GM23338 (cell line): ENCODE results near the gene NELL2. TPM values are rescaled to one million over a fixed set of nuclear protein-coding genes. Genes with fewer than 3 reads are reported as not detected.

ENCODE experiments used
- ATAC-seq: fragments of 200-7000 bp; cut with Tn5 transposase; 3 replicates; pipeline ENCODE4 v1.9.1; 2020
- DNase-seq: peaks from one replicate; pipeline ENCODE4 v3.0.0-alpha.2; 2015; ENCODE audit warnings: low spot score
- H2AFZ ChIP-seq: fragments of 200-600 bp; sonication (generic); 2 replicates; pipeline ENCODE4 v1.8.0; 2016; ENCODE audit warnings: antibody characterized with exemption, mild to moderate bottlenecking, moderate library complexity
- H3F3A ChIP-seq: fragments of 200-600 bp; sonication (generic); replicated peaks from 2 replicates; pipeline ENCODE4 v1.8.0; 2017; ENCODE audit warnings: antibody characterized with exemption, mixed run types, low read depth
- H3K27ac ChIP-seq: fragments of 200-600 bp; sonication (generic); 2 replicates; pipeline ENCODE4 v1.6.1; 2016; ENCODE audit warnings: low read depth
- H3K27me3 ChIP-seq: fragments of 200-600 bp; sonication (generic); 2 replicates; pipeline ENCODE4 v1.8.0; 2016; ENCODE audit warnings: mild to moderate bottlenecking, mixed run types, moderate library complexity; ENCODE audit not compliant: insufficient read depth
- H3K36me3 ChIP-seq: fragments of 200-600 bp; sonication (generic); 2 replicates; pipeline ENCODE4 v1.8.0; 2016; ENCODE audit warnings: mild to moderate bottlenecking; ENCODE audit not compliant: insufficient read depth
- H3K4me1 ChIP-seq: fragments of 200-600 bp; sonication (generic); 2 replicates; pipeline ENCODE4 v1.8.0; 2016; ENCODE audit warnings: mild to moderate bottlenecking, moderate library complexity; ENCODE audit not compliant: insufficient read depth
- H3K4me2 ChIP-seq: fragments of 200-600 bp; sonication (generic); 2 replicates; pipeline ENCODE4 v1.7.1; 2017; ENCODE audit warnings: mixed run types
- H3K4me3 ChIP-seq: fragments of 200-600 bp; sonication (generic); 2 replicates; pipeline ENCODE4 v1.6.1; 2016; ENCODE audit warnings: mixed run types
- H3K79me2 ChIP-seq: fragments of 200-600 bp; sonication (generic); replicated peaks from 2 replicates; pipeline ENCODE4 v1.8.0; 2017; ENCODE audit warnings: mild to moderate bottlenecking; ENCODE audit not compliant: insufficient read depth
- H3K9me2 ChIP-seq: fragments of 200-600 bp; sonication (generic); 2 replicates; pipeline ENCODE4 v1.8.0; 2017; ENCODE audit not compliant: insufficient read depth
- H4K20me1 ChIP-seq: fragments of 200-600 bp; sonication (generic); replicated peaks from 2 replicates; pipeline ENCODE4 v1.8.0; 2017; ENCODE audit warnings: mild to moderate bottlenecking; ENCODE audit not compliant: insufficient read depth
- H3K27ac Mint-ChIP-seq: 2 replicates; pipeline ENCODE4 v1.8.0; 2020; ENCODE audit warnings: inconsistent platforms, mild to moderate bottlenecking, moderate library complexity, mixed read lengths
- H3K27me3 Mint-ChIP-seq: 3 replicates; pipeline ENCODE4 v1.8.0; 2022; ENCODE audit warnings: low read depth, mild to moderate bottlenecking, moderate library complexity, mixed read lengths, inconsistent platforms; ENCODE audit not compliant: insufficient read depth, poor library complexity
- H3K36me3 Mint-ChIP-seq: 3 replicates; pipeline ENCODE4 v1.8.0; 2021; ENCODE audit warnings: low read depth, mild to moderate bottlenecking, inconsistent platforms, moderate library complexity, mixed read lengths
- H3K4me1 Mint-ChIP-seq: 3 replicates; pipeline ENCODE4 v1.8.0; 2020; ENCODE audit warnings: mild to moderate bottlenecking, inconsistent platforms, mixed read lengths
- H3K4me3 Mint-ChIP-seq: 3 replicates; pipeline ENCODE4 v1.8.0; 2021; ENCODE audit warnings: moderate library complexity, mild to moderate bottlenecking, inconsistent platforms, mixed read lengths
- H3K9me3 Mint-ChIP-seq: 3 replicates; pipeline ENCODE4 v1.8.0; 2020; ENCODE audit warnings: moderate library complexity, mild to moderate bottlenecking, inconsistent platforms, mixed read lengths
- CREB1 ChIP-seq: fragments of 250-450 bp; sonication (Bioruptor Pico); IDR thresholded peaks from 2 replicates; pipeline ENCODE4 v1.5.0; 2020; ENCODE audit warnings: low read depth, mild to moderate bottlenecking, moderate library complexity
- CTCF ChIP-seq, 2 experiments: fragments of 200-600 bp in 1 of 2; sonication (generic) in 1 of 2; conservative IDR thresholded peaks; 2 replicates each; pipeline versions ENCODE4 v1.5.1 to v1.6.1; 2016 to 2017; ENCODE audit warnings: antibody characterized with exemption in 2 of 2, low read depth in 2 of 2, mild to moderate bottlenecking in 2 of 2, moderate library complexity in 1 of 2
- ETS1 ChIP-seq: IDR thresholded peaks from 2 replicates; pipeline ENCODE4 v1.6.1; 2016; ENCODE audit warnings: antibody characterized with exemption
- EZH2 ChIP-seq: fragments of 200-600 bp; sonication (generic); IDR thresholded peaks from one replicate; pipeline ENCODE4 v1.8.0; 2017; ENCODE audit warnings: antibody characterized with exemption, mild to moderate bottlenecking, low read depth; ENCODE audit not compliant: unreplicated experiment
- EZH2phosphoT487 ChIP-seq: fragments of 200-600 bp; sonication (generic); IDR thresholded peaks from one replicate; pipeline ENCODE4 v1.8.1; 2018; ENCODE audit warnings: antibody characterized with exemption; ENCODE audit not compliant: unreplicated experiment
- JUNB ChIP-seq: IDR thresholded peaks from one replicate; pipeline ENCODE4 v1.6.1; 2016; ENCODE audit warnings: antibody characterized with exemption; ENCODE audit not compliant: unreplicated experiment
- NANOG ChIP-seq: IDR thresholded peaks from 2 replicates; pipeline ENCODE4 v1.6.1; 2016; ENCODE audit warnings: antibody characterized with exemption, borderline replicate concordance
- POLR2AphosphoS5 ChIP-seq: IDR thresholded peaks from 2 replicates; pipeline ENCODE4 v1.6.1; 2016; ENCODE audit warnings: antibody characterized with exemption, low read depth
- REST ChIP-seq: IDR thresholded peaks from one replicate; pipeline ENCODE4 v1.6.1; 2018; ENCODE audit warnings: antibody characterized with exemption; ENCODE audit not compliant: unreplicated experiment
- STAT1 ChIP-seq: IDR thresholded peaks from one replicate; pipeline ENCODE4 v1.6.1; 2016; ENCODE audit warnings: antibody characterized with exemption; ENCODE audit not compliant: unreplicated experiment
- ZNF114 ChIP-seq: fragments of 250-450 bp; sonication (Bioruptor Pico); IDR thresholded peaks from 2 replicates; pipeline ENCODE4 v1.5.0; 2020; ENCODE audit warnings: mild to moderate bottlenecking, moderate library complexity
- ZNF331 ChIP-seq: fragments of 250-450 bp; sonication (Bioruptor Pico); IDR thresholded peaks from 2 replicates; pipeline ENCODE4 v1.5.0; 2020; ENCODE audit warnings: low read depth, mild to moderate bottlenecking, moderate library complexity
- ZNF462 ChIP-seq: fragments of 250-450 bp; sonication (Bioruptor Pico); IDR thresholded peaks from 2 replicates; pipeline ENCODE4 v1.5.0; 2020; ENCODE audit warnings: mild to moderate bottlenecking, moderate library complexity
- polyA plus RNA-seq: library from polyadenylated mRNA; unstranded; fragments of >200 nt; fragmentation: Nextera tagmentation; extraction: Ambion mirVana; gene quantifications from 2 replicates; pipeline ENCODE4 v1.2.1, GENCODE V29; 2016
- total RNA-seq: library from RNA; depleted of rRNA; stranded (reverse); fragments of >200 nt; shearing (Covaris generic); gene quantifications from 2 replicates; pipeline ENCODE4 v1.2.3, GENCODE V29; 2014

Gene NELL2
- total and polyA plus RNA-seq, 2 experiments from 2014 or later: 25.1 to 99.5 TPM

GRCh38 chr12:44588651-44589050 is 287.5 kb downstream of the NELL2 start:
- Mint-ChIP-seq H3K27ac (no peak overlapping the region), H3K9me3 (no peaks in the 10 kb centered on the region), H3K36me3 (peaks cover 4% of the 10 kb centered on the region; the same call in 2 of the 3 replicates), H3K4me3 (no peak overlapping the region), H3K27me3 (peaks cover 1% of the 10 kb centered on the region), H3K4me1 (peaks cover 24% of the 10 kb centered on the region)
- Histone ChIP-seq H3K27ac (no peak overlapping the region), H3F3A (no peaks in the 10 kb centered on the region), H3K36me3 (no peaks in the 10 kb centered on the region), H3K4me1 (peaks cover 17% of the 10 kb centered on the region), H3K9me2 (peaks cover 5% of the 10 kb centered on the region; the same call in 1 of the 2 replicates), H3K4me3 (no peak overlapping the region), H2AFZ (no peak overlapping the region), H3K27me3 (no peaks in the 10 kb centered on the region), H4K20me1 (no peaks in the 10 kb centered on the region), H3K79me2 (no peaks in the 10 kb centered on the region), H3K4me2 (no peak overlapping the region)
- ATAC-seq (no peak), DNase-seq (no peak)
- no peak for TF ChIP-seq CREB1
- TF ChIP-seq STAT1: no peak
- no peak for TF ChIP-seq ZNF114
- no peak for TF ChIP-seq JUNB
- no peak for TF ChIP-seq ZNF462 (CRISPR knock-in tag)
- no peak for TF ChIP-seq EZH2phosphoT487
- no peak for TF ChIP-seq CTCF (conservative IDR thresholded peaks at IDR 0.05; ENCODE audit: low read depth in 2 of 2)
- TF ChIP-seq REST: no peak
- TF ChIP-seq POLR2AphosphoS5: no peak
- no peak for TF ChIP-seq ETS1
- TF ChIP-seq ZNF331: no peak
- no peak for TF ChIP-seq NANOG
- TF ChIP-seq EZH2: no peak
